Ovary (tissue), 9 donors: ENCODE results near the gene FHAD1. TPM values are rescaled to one million over a fixed set of nuclear protein-coding genes. Genes with fewer than 3 reads are reported as not detected.

ENCODE experiments used
- DNase-seq, 5 donors: peaks; one replicate each; pipeline ENCODE4 v3.0.0-alpha.2; 2019 to 2020
- H3K27ac ChIP-seq, 2 donors: fragments of 200-600 bp; one replicate each; pipeline versions ENCODE4 v1.5.1 to v1.8.0; 2019 to 2022
- H3K27me3 ChIP-seq: fragments of 200-600 bp; one replicate; pipeline ENCODE4 v1.8.0; 2022
- H3K36me3 ChIP-seq: fragments of 200-600 bp; sonication (generic); one replicate; pipeline ENCODE4 v1.5.1; 2019
- H3K4me1 ChIP-seq: one replicate; pipeline ENCODE4 v1.8.1; 2013; ENCODE audit warnings: mild to moderate bottlenecking, moderate library complexity; ENCODE audit not compliant: insufficient read depth
- H3K4me3 ChIP-seq: fragments of 200-600 bp; sonication (generic); one replicate; pipeline ENCODE4 v1.5.1; 2017
- H3K9me3 ChIP-seq, 2 donors: fragments of 200-600 bp in 1 of 2; sonication (generic) in 1 of 2; one replicate each; pipeline versions ENCODE4 v1.5.1 to v1.8.1; 2013 to 2019; ENCODE audit warnings: mild to moderate bottlenecking in 1 of 2, moderate library complexity in 1 of 2
- EP300 ChIP-seq: sonication (generic); formaldehyde crosslinking; IDR thresholded peaks from one replicate; pipeline ENCODE4 v1.6.1; 2017; ENCODE audit warnings: antibody characterized with exemption
- POLR2A ChIP-seq: fragments of 450-650 bp; IDR thresholded peaks from one replicate; pipeline ENCODE4 v1.6.1; 2017; ENCODE audit warnings: antibody characterized with exemption, mild to moderate bottlenecking, moderate library complexity
- WGBS, 3 donors: extraction: QIAGEN DNeasy Blood & Tissue Kit in 1 of 3; methylation state at CpG; one replicate each; pipeline versions ENCODE4 v1.1.5 to v1.1.7; 2013 to 2017; 5-methylcytosine and 5-hydroxymethylcytosine counted together
- intact Hi-C, 4 donors: fragments of 100-400 bp; cut with DNase I; formaldehyde crosslinking; loops; one replicate each; pipeline versions ENCODE4 v1.11.0 to v1.15.1; 2022 to 2023
- polyA plus RNA-seq, 2 donors: library from polyadenylated mRNA; stranded (reverse); fragments of 200-250 nt in 1 of 2; fragments of 350-450 nt in 1 of 2; fragmentation: Illumina TruSeq in 1 of 2; extraction: RNeasy Lipid Tissue Mini Kit (QIAGEN cat#74804) in 1 of 2; gene quantifications; one replicate each; pipeline ENCODE4 v1.2.3, GENCODE V29; 2013 to 2014
- total RNA-seq, 7 donors: library from RNA; depleted of rRNA in 2 of 7; stranded (reverse); fragments of >200 nt in 2 of 7; fragmentation: NEBNext Ultra II Directional in 3 of 7; extraction: Animal tissue kit (Norgen Biotek cat#: 25700) in 3 of 7; gene quantifications; one replicate each; pipeline versions ENCODE4 v1.1.0 to v1.2.4, GENCODE V29; 2016 to 2023
- TF ChIP-seq, protein P1 (sequence below), 3 donors: fragments of 450-650 bp in 2 of 3; fragments of 200-600 bp in 1 of 3; IDR thresholded peaks; one replicate each; pipeline versions ENCODE4 v1.5.1 to v1.8.0; 2016 to 2022; ENCODE audit warnings: antibody characterized with exemption in 3 of 3, mild to moderate bottlenecking in 1 of 3
- donor health status: DM: no; HTN: no; CAD: no; lungs with moderate emphysema.
- donor health status: DM: no; HTN: no; CAD: no.
- donor health status: Bipolar disorder and iron deficiency.
- donor health status: DM: yes; HTN: yes; CAD: no.
- donor health status: DM: no; HTN: no; CAD: no.
- donor health status: DM: yes; HTN: yes; CAD: no.

Gene FHAD1
- total and polyA plus RNA-seq, 9 donors = 0.40 to 23.0 (median 1.4) TPM

DNA sequence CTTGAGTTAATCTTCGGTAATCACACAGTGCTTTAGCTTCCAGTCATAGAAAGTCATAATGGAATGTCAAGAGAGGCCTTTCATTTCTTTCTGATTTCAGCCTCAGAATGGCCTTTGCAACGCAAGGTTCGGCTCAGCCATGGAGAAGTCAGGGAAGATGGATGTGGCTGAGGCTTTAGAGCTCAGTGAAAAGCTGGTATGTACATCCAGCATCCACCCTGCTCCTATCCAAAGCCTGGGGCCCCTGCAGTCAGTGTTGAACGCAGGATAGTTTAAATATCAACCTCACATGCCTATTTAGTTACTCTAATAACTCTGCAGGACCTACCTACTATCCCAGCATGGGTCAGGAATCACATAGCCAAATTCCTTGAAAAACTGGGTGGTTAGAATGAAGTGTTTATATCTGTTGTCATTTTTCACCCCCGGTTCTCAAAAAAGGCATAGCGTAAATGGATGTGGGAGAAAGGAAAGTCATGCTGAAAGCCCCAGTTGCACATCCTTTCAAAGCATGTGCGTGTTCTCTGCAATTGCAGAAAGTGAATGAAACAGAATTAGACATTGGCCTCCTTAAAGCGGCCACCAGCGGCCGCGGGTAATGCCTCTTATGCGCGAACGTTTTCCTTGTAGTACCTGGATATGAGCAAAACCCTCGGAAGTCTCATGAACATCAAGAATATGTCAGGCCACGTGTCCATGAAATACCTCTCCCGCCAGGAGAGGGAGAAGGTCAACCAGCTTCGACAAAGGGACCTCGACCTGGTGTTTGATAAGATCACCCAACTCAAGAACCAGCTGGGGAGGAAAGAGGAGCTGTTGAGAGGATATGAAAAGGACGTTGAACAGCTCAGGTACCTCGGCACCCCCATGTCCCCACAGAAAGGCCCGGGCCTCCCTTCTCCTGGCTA is 133.8 kb downstream of the FHAD1 start:
- H3K36me3 ChIP-seq = no peaks in the 10 kb centered on the region
- DNase-seq = no peak
- intact Hi-C loops = no loop called here
- H3K4me1 ChIP-seq = no peaks in the 10 kb centered on the region
- no peak overlapping the region for H3K4me3 ChIP-seq
- H3K27ac ChIP-seq = no peak overlapping the region
- H3K9me3 ChIP-seq = no peaks in the 10 kb centered on the region
- TF ChIP-seq, protein P1, sequence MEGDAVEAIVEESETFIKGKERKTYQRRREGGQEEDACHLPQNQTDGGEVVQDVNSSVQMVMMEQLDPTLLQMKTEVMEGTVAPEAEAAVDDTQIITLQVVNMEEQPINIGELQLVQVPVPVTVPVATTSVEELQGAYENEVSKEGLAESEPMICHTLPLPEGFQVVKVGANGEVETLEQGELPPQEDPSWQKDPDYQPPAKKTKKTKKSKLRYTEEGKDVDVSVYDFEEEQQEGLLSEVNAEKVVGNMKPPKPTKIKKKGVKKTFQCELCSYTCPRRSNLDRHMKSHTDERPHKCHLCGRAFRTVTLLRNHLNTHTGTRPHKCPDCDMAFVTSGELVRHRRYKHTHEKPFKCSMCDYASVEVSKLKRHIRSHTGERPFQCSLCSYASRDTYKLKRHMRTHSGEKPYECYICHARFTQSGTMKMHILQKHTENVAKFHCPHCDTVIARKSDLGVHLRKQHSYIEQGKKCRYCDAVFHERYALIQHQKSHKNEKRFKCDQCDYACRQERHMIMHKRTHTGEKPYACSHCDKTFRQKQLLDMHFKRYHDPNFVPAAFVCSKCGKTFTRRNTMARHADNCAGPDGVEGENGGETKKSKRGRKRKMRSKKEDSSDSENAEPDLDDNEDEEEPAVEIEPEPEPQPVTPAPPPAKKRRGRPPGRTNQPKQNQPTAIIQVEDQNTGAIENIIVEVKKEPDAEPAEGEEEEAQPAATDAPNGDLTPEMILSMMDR (IDR thresholded peaks at IDR 0.05) = no peak
- no peak for TF ChIP-seq POLR2A
- no peak for TF ChIP-seq EP300
- WGBS, 3 donors = 91 to 95% (median 94%) methylated on average over 22 of the region's 22 CpGs
- no peaks in the 10 kb centered on the region for H3K27me3 ChIP-seq

DNA sequence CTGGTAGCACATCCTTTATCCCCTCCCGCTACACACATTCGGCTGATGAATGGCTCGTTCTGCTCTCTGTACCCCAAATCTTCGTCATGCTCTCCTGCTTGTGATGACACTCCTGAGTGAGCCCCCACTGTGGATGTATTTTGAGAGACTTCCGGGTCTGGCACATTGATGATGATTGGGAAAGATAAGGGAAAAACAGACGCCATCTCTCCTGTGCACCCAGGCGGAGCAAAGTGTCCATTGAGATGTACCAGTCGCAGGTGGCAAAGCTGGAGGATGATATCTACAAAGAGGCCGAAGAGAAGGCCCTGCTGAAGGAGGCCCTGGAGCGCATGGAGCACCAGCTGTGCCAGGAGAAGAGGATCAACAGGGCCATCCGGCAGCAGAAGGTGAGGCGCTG is 134.8 kb downstream of the FHAD1 start:
- intact Hi-C loops = no loop called here
- DNase-seq = no peak
- WGBS, 3 donors = 94 to 96% (median 95%) methylated on average over 12 of the region's 12 CpGs
- H3K27ac ChIP-seq = no peak overlapping the region
- no peaks in the 10 kb centered on the region for H3K27me3 ChIP-seq
- peaks cover 1% of the 10 kb centered on the region for H3K4me1 ChIP-seq
- no peaks in the 10 kb centered on the region for H3K9me3 ChIP-seq
- TF ChIP-seq POLR2A (no peak), EP300 (no peak)
- TF ChIP-seq, protein P1 (IDR thresholded peaks at IDR 0.05) = no peak
- no peaks in the 10 kb centered on the region for H3K36me3 ChIP-seq
- no peak overlapping the region for H3K4me3 ChIP-seq

GRCh38 chr1:15382601-15383518 is 135.8 kb downstream of the FHAD1 start:
- WGBS, 3 donors = 90 to 91% (median 91%) methylated on average over 26 of the region's 26 CpGs
- no peak for DNase-seq
- H3K4me1 ChIP-seq = peaks cover 1% of the 10 kb centered on the region
- no peaks in the 10 kb centered on the region for H3K27me3 ChIP-seq
- TF ChIP-seq, protein P1 (IDR thresholded peaks at IDR 0.05) = no peak
- TF ChIP-seq POLR2A (no peak), EP300 (no peak)
- no peak overlapping the region for H3K27ac ChIP-seq
- no peaks in the 10 kb centered on the region for H3K36me3 ChIP-seq
- intact Hi-C loops = no loop called here
- H3K4me3 ChIP-seq = no peak overlapping the region
- no peaks in the 10 kb centered on the region for H3K9me3 ChIP-seq

GRCh38 chr1:15383810-15384209 is 136.8 kb downstream of the FHAD1 start:
- intact Hi-C loops = no loop called here
- Histone ChIP-seq H3K4me1 (peaks cover 1% of the 10 kb centered on the region), H3K36me3 (no peaks in the 10 kb centered on the region), H3K27me3 (no peaks in the 10 kb centered on the region), H3K27ac (no peak overlapping the region), H3K9me3 (no peaks in the 10 kb centered on the region), H3K4me3 (no peak overlapping the region)
- no peak for TF ChIP-seq EP300
- no peak for TF ChIP-seq POLR2A
- TF ChIP-seq, protein P1 (IDR thresholded peaks at IDR 0.05) = no peak
- 95 to 96% (median 95%) methylated on average over 5 of the region's 5 CpGs for WGBS, 3 donors
- DNase-seq = no peak
